HFF-Myc (cell line): ENCODE data around the gene CELSR2.

Experiments used
- DNase-seq: peaks from one replicate; pipeline ENCODE4 v3.0.0-alpha.2; 2011; ENCODE audit warnings: low read depth; ENCODE audit errors: extremely low read depth
- H3K4me3 ChIP-seq: replicated peaks from 2 replicates; pipeline ENCODE4 v1.5.1; 2011; ENCODE audit warnings: low read depth, mild to moderate bottlenecking, control low read depth, low read length
- TF ChIP-seq, protein P1 (sequence below): IDR thresholded peaks from 2 replicates; pipeline ENCODE4 v1.5.1; 2012; ENCODE audit warnings: mild to moderate bottlenecking, low read depth, low read length, control low read depth; ENCODE audit errors: missing control alignments

Gene CELSR2

DNA sequence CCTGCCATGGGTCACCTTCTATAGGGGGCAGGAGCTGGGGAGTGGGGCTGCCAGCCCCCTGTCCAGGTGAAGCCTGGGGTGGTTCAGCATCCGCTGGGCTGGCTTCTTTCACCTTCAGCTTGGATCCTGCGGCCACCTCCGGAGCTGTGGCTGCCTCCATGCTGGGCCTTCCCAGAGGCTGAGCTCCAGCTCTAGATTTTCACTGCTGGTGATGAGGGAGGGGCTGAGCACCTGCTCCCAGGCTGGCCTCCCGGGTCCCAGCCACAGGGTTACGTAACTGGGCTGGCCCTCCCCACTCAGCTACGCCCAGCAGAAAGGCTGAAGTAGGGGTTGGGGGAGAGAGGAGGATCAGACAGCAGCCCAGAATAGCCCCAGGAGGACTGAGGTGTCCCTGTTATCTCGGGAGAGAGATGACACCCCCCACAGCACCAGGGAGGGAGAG lies 57.5 kb downstream of the CELSR2 start, which contains the start of gene MYBPHL:
Gene MYBPHL, minus strand, starts transcription at position 180 of the 442 bp plus-strand sequence. Its CDS starts 20 bp downstream, at position 160.
- TF ChIP-seq, protein P1, sequence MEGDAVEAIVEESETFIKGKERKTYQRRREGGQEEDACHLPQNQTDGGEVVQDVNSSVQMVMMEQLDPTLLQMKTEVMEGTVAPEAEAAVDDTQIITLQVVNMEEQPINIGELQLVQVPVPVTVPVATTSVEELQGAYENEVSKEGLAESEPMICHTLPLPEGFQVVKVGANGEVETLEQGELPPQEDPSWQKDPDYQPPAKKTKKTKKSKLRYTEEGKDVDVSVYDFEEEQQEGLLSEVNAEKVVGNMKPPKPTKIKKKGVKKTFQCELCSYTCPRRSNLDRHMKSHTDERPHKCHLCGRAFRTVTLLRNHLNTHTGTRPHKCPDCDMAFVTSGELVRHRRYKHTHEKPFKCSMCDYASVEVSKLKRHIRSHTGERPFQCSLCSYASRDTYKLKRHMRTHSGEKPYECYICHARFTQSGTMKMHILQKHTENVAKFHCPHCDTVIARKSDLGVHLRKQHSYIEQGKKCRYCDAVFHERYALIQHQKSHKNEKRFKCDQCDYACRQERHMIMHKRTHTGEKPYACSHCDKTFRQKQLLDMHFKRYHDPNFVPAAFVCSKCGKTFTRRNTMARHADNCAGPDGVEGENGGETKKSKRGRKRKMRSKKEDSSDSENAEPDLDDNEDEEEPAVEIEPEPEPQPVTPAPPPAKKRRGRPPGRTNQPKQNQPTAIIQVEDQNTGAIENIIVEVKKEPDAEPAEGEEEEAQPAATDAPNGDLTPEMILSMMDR: no peak
- no peak within 1 kb of the TSS for H3K4me3 ChIP-seq
- DNase-seq: no peak

DNA sequence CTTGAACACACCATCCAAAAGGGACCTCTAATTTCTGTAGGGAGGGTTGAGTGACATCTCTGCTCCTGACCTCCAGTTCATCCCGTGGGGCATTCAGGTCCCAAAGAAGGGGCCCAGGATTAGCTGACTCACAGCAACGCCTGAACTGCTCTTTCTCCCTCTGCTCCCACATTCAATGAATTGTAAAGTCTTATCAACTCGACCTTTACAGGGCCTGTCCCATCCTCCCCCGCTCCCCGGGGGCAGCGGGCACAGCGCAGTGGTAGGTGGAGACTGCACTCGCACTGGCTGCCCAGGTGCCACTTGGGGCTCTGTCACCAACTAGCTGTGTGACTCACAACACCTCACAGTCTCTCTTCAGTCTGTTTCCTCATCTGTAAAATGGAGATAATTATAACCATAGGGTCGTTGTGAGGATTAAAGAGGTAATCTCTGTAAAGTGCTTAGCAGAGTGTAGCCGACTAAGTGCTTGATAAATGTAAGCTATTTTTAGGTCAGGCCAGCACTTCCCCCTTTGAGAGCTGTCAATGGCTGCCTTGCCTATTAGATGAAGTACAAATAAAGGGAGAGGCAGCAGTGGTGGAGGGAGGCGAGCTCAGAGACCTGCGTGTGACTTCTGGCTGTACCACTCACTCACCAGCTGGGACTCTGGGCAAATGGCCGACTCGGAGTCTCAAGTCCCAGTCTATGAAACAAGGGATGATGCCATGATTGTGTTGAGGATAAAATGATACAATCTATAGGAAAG lies 58.1 kb downstream of the CELSR2 start:
- TF ChIP-seq, protein P1: no peak
- no peak overlapping the region for H3K4me3 ChIP-seq
- DNase-seq: no peak

DNA sequence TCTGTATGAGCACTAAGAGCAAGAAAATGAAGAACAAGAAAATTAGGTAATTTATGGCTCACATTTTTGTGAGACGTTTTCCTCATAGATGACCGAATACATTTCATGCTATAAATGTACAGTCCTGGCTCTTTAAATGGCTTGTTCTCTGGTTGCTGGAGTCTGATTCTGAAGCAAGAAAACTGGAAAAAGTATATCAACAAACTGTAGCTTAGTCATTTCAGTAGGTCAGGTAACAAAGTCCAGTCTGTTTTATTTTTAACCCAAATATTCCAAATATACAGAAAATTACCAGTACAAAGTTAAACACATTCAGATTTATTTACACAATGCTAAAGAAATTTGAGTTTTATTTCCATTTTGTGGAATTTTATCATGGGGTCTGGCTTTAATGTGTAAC lies 60.0 kb downstream of the CELSR2 start:
- no peak overlapping the region for H3K4me3 ChIP-seq
- no peak for DNase-seq
- TF ChIP-seq, protein P1: no peak

- TF ChIP-seq, protein P1: no peak
- DNase-seq: no peak
Observed at GRCh38 chr1:109312246-109312645, 62.9 kb downstream of the CELSR2 start.

DNA sequence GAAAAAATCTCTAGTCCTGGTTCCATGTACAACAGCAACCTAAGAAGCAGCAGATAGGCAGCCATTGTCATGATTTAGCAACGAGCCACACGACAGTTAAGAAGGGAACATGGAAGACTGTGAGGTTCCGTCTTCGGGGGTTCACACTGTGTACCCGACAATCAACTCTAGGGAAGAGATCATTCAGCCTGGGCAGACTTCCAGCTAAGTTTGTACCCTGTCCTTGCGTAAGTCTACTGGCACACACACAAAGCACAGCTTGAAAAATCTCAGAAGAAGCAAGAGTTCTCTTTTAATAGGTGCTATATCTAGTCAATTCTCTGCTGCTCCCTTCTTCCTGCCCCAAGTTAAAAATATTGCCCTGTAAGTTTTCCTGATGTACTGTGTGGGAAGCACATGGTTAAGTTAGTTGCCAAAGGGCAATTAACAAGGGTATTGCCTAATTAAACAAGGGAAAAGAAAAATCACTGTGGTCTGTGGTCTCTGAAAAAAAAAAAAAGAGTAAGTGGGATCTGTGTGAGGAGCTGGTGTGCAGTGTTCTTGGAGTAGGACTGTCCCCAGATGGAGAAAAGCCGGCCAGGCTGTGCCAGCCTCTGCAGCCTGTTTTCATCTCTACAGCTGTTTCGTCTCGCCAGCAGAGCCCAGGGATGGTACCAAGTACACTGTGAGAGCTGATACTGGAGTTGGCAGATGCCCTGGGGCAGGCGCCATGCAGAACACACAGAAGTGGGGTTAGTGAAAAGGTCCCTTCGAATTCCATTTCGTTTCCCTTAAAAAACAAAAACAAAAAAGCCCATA lies 63.8 kb downstream of the CELSR2 start:
- no peak for DNase-seq

More at GRCh38 chr1:109312246-109312645, 62.9 kb downstream of the CELSR2 start:
- H3K4me3 ChIP-seq: no peak overlapping the region

GRCh38 chr1:109314795-109315194 lies 65.5 kb downstream of the CELSR2 start:
- no peak overlapping the region for H3K4me3 ChIP-seq
- no peak for DNase-seq
- TF ChIP-seq, protein P1: no peak

More for the DNA sequence above, 63.8 kb downstream of the CELSR2 start:
- TF ChIP-seq, protein P1: no peak
- H3K4me3 ChIP-seq: no peak overlapping the region
